SJCRH30 (cell line): ENCODE measurements around the gene FNDC10. TPM values are rescaled to one million over a fixed set of nuclear protein-coding genes. Genes with fewer than 3 reads are reported as not detected.

ENCODE experiments used
- DNase-seq, 2 experiments: peaks; one replicate each; pipeline ENCODE4 v3.0.0-alpha.2; 2015 to 2020
- H3K27ac ChIP-seq: fragments of 250-450 bp; sonication (Bioruptor Pico); 2 replicates; pipeline ENCODE4 v1.5.1; 2020; ENCODE audit warnings: mild to moderate bottlenecking, moderate library complexity
- H3K27me3 ChIP-seq: fragments of 250-450 bp; sonication (Bioruptor Pico); 2 replicates; pipeline ENCODE4 v1.5.1; 2020; ENCODE audit warnings: mild to moderate bottlenecking, moderate library complexity
- H3K36me3 ChIP-seq: fragments of 250-450 bp; sonication (Bioruptor Pico); 2 replicates; pipeline ENCODE4 v1.5.1; 2020; ENCODE audit warnings: mild to moderate bottlenecking, moderate library complexity
- H3K4me1 ChIP-seq: fragments of 250-450 bp; sonication (Bioruptor Pico); 2 replicates; pipeline ENCODE4 v1.5.1; 2020; ENCODE audit warnings: mild to moderate bottlenecking, moderate library complexity
- H3K4me3 ChIP-seq: fragments of 250-450 bp; sonication (Bioruptor Pico); 2 replicates; pipeline ENCODE4 v1.5.1; 2020; ENCODE audit warnings: mild to moderate bottlenecking, moderate library complexity
- H3K9me3 ChIP-seq: fragments of 250-450 bp; sonication (Bioruptor Pico); replicated peaks from 2 replicates; pipeline ENCODE4 v1.5.1; 2020; ENCODE audit warnings: mild to moderate bottlenecking, moderate library complexity
- total RNA-seq: library from RNA; depleted of rRNA; stranded (reverse); fragments of >200 nt; shearing (Covaris generic); gene quantifications from 2 replicates; pipeline ENCODE4 v1.2.3, GENCODE V29; 2014

FNDC10 gene
- total RNA-seq, 1 experiment from 2014 or later, result 1.9 TPM

DNA sequence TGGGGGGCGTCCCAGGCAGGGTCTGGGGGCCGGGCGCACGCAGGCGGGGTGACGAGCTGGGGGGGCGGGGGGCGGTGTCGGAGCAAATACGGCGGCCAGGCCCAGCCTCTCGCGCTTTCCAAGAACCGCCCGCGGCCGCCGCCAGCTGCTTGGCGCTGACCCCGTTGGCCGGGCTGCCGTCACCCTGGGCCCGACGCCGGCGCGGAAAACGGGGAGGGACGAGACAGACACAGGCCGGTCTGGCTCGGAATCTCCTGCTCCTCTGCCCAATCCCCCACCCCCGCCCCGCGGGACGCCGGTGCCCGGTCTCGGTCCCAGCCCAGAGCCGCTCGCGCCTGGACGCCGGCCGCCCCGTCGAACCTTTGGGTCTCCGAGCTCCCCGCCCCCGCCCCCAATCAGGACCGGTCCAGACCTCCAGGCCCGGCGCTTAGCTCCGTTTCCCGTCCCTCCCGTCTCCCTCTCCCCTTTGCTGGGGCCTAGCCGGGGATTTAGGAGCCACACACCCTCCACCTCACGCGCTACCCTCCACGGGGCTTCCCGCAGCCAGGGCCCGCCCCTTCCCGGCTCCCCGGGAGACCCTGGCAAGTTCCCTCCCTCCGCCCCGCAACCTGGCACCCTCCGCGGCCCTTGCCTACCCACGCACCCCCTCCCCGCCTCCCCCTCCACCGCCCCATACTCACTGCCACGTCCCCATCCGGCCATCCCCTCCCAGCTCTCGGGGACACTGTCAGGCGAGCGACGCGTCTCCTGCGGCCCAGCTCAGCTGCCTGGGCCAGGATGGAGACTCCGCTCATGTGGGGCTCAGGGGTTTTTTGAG, 31.2 kb upstream of the FNDC10 start:
- peak overlapping the region; percentile 44 for H3K4me3 ChIP-seq
- peak overlapping the region; percentile 51; the same call in 1 of the 2 replicates for H3K27ac ChIP-seq
- DNase-seq, result no peak
- no peaks in the 10 kb centered on the region for H3K9me3 ChIP-seq
- H3K27me3 ChIP-seq, result no peaks in the 10 kb centered on the region
- no peaks in the 10 kb centered on the region for H3K36me3 ChIP-seq
- 0 out of 2 replicates have a peak, but pooled peaks cover 2% of the 10 kb centered on the region for H3K4me1 ChIP-seq

DNA sequence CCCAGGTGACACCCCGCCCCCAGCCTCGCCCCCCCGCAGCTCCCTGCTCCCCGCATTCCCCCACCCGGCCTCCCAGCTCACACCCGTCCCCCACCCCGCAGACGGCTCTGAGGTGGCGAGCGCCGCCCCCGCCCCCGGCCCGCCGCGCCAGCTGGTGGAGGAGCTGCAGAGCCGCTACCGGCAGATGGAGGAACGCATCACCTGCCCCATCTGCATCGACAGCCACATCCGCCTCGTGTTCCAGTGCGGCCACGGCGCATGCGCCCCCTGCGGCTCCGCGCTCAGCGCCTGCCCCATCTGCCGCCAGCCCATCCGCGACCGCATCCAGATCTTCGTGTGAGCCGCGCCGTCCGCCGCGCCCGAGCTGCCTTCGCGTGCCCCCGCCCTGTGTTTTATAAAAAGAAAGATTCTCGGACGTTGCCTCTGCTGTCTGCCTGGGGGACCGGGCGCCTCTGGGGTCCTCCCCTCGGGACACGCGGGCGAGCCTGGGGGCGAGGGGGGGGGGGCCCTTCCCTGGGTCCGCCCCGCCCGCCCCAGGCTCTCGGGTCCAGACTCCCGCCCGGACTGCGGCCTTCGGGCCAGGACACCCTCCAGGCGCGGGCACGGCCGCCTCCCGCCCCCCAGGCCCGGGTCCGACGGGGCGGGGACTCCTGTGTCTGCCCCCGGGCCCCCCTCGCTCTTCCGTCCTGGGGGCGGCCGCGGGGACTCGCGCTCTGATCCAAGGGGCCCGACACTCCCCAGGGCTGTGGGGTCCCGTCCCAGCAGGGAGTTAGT, 30.4 kb upstream of the FNDC10 start:
- H3K27me3 ChIP-seq, result no peaks in the 10 kb centered on the region

DNA sequence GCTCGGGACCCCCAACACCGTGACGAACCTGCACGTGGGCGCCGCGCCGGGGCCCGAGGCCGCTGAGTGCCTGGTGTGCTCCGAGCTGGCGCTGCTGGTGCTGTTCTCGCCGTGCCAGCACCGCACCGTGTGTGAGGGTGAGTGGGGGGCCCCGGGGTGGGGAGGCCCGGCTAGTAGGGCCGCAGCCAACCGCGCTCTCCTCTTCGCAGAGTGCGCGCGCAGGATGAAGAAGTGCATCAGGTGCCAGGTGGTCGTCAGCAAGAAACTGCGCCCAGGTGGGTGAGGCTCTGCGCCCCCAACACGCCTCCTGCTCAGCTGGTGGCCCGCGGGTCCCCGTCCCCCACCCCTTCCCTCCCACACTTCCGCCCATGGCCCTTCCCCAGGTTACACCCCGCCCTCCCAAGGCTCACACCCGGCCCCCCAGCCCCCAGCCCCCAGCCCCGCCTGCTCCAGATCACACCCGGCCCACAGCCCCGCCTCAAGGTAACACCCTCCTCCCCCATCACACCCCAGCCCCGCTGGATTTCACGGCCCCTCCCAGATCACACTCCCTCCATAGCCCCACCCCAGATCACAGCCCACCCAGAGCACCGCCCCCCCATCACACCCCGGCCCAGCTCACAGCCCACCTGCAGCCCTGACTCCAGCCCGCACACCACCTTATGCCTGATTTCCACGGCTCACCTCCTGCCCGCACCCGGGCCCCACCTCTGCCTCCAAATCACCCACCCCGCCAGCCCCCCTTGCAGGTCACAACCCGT, 29.7 kb upstream of the FNDC10 start:
- Histone ChIP-seq H3K4me3 (no peak overlapping the region), H3K9me3 (no peaks in the 10 kb centered on the region), H3K27ac (no peak overlapping the region), H3K27me3 (no peaks in the 10 kb centered on the region), H3K36me3 (no peaks in the 10 kb centered on the region), H3K4me1 (0 out of 2 replicates have a peak, but pooled peaks cover 2% of the 10 kb centered on the region)
- DNase-seq, result no peak

More for the DNA sequence above, 30.4 kb upstream of the FNDC10 start:
- DNase-seq, result no peak
- no peaks in the 10 kb centered on the region for H3K36me3 ChIP-seq
- H3K4me3 ChIP-seq, result no peak overlapping the region
- H3K9me3 ChIP-seq, result no peaks in the 10 kb centered on the region
- no peak overlapping the region for H3K27ac ChIP-seq
- H3K4me1 ChIP-seq, result 0 out of 2 replicates have a peak, but pooled peaks cover 2% of the 10 kb centered on the region

DNA sequence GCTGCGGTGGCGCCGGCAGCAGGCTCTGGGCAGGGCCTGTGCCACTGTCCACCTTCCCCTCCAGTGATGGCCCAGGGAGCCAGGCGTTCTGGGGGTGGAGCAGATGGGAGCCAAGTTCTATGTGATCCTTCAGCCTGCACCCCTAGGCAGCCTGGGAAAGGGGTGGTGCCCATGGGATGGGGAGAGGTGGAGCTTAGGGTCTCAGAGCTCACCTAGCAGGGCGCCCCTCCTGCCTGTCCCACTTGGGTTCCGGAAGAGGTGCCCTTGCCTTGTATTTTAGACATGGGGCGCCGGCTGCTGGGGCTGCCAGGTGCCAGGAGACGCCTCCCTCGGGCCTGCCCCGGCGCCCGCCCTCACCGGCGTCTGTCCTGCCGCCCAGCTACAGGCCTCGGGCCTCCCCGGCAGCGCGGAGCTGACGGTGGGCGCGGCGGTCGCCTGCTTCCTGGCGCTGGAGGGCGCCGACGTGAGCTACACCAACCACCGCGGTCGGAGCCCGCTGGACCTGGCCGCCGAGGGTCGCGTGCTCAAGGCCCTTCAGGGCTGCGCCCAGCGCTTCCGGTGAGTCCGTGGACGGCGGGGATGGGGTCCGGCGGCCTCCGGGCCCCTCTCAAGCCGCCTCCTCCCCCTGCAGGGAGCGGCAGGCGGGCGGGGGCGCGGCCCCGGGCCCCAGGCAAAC, 29.0 kb upstream of the FNDC10 start:
- Histone ChIP-seq H3K9me3 (no peaks in the 10 kb centered on the region), H3K36me3 (no peaks in the 10 kb centered on the region), H3K27me3 (no peaks in the 10 kb centered on the region), H3K27ac (no peak overlapping the region), H3K4me1 (0 out of 2 replicates have a peak, but pooled peaks cover 2% of the 10 kb centered on the region), H3K4me3 (no peak overlapping the region)
- no peak for DNase-seq

DNA sequence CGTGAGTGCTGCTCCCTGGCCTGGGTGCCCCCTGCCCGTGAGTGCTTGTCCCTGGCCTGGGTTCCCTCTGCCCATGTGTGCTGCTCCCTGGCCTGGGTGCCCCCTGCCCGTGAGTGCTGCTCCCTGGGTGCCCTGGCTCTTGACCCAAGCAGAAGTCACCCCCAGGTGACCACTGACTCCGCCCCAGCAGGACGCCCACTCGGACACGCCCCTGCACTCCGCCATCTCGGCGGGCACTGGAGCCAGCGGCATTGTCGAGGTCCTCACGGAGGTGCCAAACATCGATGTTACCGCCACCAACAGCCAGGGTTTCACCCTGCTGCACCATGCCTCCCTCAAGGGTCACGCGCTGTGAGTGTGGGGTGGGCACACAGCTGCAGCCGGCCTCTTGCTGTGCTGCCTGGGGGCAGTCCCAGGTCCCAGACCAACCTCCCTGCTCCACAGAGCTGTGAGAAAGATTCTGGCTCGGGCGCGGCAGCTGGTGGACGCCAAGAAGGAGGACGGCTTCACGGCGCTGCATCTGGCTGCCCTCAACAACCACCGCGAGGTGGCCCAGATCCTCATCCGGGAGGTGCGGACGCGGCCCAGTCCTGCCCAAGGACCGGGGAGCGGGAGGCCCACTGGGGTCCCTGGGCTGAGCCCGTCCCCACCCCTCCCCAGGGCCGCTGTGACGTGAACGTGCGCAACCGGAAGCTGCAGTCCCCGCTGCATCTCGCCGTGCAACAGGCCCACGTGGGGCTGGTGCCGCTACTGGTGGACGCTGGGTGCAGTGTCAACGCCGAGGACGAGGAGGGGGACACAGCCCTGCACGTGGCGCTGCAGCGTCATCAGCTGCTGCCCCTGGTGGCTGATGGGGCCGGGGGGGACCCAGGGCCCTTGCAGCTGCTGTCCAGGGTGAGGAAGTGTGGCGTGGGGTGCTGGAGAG, 28.2 kb upstream of the FNDC10 start:
- Histone ChIP-seq H3K9me3 (no peaks in the 10 kb centered on the region), H3K27me3 (no peaks in the 10 kb centered on the region), H3K36me3 (no peaks in the 10 kb centered on the region), H3K4me1 (0 out of 2 replicates have a peak, but pooled peaks cover 2% of the 10 kb centered on the region), H3K27ac (no peak overlapping the region), H3K4me3 (no peak overlapping the region)
- no peak for DNase-seq

DNA sequence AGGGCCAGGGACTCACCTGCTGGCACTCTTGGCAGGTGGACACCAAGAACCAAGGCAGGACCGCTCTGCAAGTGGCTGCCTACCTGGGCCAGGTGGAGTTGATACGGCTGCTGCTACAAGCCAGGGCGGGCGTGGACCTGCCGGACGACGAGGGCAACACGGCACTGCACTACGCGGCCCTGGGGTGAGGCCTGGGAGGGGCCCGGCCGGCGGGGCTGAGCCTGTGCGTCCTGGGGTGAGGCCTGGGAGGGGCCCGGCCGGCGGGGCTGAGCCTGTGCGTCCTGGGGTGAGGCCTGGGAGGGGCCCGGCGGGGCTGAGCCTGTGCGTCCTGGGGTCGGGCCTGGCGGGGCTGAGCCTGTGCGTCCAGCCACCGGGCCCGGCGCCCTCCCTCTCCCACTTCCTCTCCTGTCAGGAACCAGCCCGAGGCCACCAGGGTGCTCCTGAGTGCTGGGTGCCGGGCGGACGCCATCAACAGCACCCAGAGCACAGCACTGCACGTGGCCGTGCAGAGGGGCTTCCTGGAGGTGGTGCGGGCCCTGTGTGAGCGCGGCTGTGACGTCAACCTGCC, 27.4 kb upstream of the FNDC10 start:
- no peak for DNase-seq
- H3K27ac ChIP-seq, result no peak overlapping the region
- H3K4me3 ChIP-seq, result no peak overlapping the region
- H3K36me3 ChIP-seq, result no peaks in the 10 kb centered on the region
- 0 out of 2 replicates have a peak, but pooled peaks cover 2% of the 10 kb centered on the region for H3K4me1 ChIP-seq
- H3K27me3 ChIP-seq, result no peaks in the 10 kb centered on the region
- no peaks in the 10 kb centered on the region for H3K9me3 ChIP-seq

DNA sequence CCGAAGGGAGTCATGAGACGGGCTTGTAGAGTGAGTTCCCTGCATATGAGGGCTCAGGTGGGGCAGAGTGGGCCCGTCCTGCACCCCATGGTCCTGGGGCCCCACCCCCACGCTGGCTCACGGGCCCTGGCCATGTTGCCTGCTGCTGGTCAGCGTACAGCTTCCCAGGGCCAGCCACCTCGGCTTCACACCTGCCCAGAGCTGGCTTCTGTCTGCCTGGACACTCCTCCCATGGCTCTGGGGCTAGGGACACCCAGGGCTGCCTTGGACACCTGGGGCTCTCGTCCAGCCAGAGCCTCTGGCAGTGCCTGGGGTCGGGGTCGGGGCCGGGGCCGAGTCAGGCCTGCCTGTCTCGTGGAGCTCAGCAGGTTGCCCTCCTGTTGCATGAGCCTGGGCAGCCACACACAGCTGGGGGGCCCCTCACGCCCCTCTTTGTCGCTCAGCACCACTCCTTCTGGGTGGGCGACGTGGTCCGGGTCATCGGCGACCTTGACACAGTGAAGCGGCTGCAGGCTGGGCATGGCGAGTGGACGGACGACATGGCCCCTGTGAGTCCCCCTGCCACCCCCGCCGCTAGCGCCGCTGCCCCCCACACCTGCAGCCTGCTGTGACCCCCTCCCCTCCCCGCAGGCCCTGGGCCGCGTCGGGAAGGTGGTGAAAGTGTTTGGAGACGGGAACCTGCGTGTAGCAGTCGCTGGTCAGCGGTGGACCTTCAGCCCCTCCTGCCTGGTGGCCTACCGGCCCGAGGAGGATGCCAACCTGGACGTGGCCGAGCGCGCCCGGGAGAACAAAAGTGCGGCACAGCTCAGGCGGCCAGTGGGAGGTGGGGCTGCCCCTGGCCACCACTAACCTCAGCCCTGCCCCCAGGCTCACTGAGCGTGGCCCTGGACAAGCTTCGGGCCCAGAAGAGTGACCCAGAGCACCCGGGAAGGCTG, 26.5 kb upstream of the FNDC10 start:
- Histone ChIP-seq H3K4me3 (no peak overlapping the region), H3K9me3 (no peaks in the 10 kb centered on the region), H3K4me1 (peaks cover 4% of the 10 kb centered on the region; the same call in 1 of the 2 replicates), H3K27me3 (no peaks in the 10 kb centered on the region), H3K27ac (no peak overlapping the region), H3K36me3 (no peaks in the 10 kb centered on the region)
- DNase-seq, result no peak

DNA sequence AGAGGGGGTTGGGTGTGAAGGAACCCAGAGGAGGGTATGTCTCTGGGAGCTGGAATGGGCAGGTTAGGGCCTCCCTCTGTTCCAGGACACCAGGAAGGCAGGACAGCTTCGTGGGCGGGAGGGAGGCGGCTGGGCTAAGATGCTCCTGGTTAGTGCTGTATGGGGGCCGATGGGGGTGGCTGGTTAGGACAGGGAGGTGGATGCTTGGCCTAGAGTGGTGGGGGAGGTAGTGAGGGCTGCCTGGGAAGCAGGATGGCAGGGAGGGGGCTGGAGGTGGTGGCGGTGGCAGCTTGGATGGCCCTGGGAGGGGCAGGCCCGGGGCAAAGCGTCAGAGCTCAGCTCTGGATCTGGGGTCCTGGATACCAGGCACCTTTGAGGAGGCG, 25.9 kb upstream of the FNDC10 start:
- Histone ChIP-seq H3K36me3 (no peaks in the 10 kb centered on the region), H3K4me3 (no peak overlapping the region), H3K4me1 (peaks cover 4% of the 10 kb centered on the region; the same call in 1 of the 2 replicates), H3K27me3 (no peaks in the 10 kb centered on the region), H3K27ac (no peak overlapping the region), H3K9me3 (no peaks in the 10 kb centered on the region)
- DNase-seq, result no peak

DNA sequence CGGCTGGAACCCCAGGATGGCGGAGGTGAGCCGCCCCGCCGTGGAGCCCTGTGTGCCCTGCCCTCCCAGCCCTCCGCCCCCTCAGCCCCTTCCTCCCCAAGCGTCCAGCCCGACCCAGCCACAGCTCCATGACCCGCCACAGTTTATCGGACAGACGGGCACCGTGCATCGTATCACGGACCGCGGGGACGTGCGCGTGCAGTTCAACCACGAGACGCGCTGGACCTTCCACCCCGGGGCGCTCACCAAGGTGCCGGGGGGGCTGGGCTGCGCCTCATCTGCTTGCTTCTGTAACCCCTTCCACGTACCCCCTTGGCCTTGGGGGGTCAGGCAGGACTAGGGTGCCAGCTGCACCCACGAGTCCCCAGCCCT, 25.5 kb upstream of the FNDC10 start:
- no peak for DNase-seq
- Histone ChIP-seq H3K27me3 (no peaks in the 10 kb centered on the region), H3K27ac (no peak overlapping the region), H3K36me3 (no peaks in the 10 kb centered on the region), H3K4me3 (no peak overlapping the region), H3K9me3 (no peaks in the 10 kb centered on the region), H3K4me1 (peaks cover 4% of the 10 kb centered on the region; the same call in 1 of the 2 replicates)

DNA sequence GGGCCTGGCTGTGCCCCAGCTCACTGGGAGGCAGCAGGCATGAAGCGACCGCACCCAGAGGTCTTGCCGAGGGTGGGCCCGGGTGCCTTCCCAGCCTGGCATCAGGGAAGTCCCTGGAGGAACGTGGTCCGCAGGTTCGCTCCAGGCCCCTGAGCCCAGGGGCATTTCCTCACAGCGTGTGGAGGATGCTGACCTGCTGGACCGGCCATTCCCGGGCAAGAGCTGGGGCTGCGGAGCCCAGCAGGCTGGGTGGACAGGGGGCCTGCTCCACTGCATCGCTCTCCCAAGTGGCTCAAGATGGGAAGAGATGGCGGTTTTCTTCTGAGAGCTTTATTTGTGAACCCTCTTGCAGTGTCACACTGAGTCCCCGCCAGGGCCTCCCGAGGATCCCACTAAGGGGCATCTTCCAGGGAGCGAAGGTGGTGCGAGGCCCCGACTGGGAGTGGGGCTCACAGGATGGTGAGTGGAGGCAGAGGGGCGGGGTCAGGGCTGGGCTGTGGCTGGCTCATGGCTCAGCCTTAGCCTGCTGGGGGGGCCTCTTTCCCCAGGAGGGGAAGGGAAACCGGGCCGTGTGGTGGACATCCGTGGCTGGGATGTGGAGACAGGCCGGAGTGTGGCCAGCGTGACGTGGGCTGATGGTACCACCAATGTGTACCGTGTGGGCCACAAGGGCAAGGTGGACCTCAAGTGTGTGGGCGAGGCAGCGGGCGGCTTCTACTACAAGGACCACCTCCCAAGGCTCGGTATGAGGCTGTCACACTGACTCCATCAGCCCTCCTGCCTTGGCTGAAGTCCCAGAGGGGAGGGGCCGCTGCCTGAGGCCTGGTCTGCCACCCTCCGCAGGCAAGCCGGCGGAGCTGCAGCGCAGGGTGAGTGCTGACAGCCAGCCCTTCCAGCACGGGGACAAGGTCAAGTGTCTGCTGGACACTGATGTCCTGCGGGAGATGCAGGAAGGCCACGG, 24.8 kb upstream of the FNDC10 start:
- Histone ChIP-seq H3K27ac (no peak overlapping the region), H3K4me1 (peaks cover 4% of the 10 kb centered on the region; the same call in 1 of the 2 replicates), H3K27me3 (no peaks in the 10 kb centered on the region), H3K4me3 (no peak overlapping the region), H3K36me3 (no peaks in the 10 kb centered on the region), H3K9me3 (no peaks in the 10 kb centered on the region)
- no peak for DNase-seq

DNA sequence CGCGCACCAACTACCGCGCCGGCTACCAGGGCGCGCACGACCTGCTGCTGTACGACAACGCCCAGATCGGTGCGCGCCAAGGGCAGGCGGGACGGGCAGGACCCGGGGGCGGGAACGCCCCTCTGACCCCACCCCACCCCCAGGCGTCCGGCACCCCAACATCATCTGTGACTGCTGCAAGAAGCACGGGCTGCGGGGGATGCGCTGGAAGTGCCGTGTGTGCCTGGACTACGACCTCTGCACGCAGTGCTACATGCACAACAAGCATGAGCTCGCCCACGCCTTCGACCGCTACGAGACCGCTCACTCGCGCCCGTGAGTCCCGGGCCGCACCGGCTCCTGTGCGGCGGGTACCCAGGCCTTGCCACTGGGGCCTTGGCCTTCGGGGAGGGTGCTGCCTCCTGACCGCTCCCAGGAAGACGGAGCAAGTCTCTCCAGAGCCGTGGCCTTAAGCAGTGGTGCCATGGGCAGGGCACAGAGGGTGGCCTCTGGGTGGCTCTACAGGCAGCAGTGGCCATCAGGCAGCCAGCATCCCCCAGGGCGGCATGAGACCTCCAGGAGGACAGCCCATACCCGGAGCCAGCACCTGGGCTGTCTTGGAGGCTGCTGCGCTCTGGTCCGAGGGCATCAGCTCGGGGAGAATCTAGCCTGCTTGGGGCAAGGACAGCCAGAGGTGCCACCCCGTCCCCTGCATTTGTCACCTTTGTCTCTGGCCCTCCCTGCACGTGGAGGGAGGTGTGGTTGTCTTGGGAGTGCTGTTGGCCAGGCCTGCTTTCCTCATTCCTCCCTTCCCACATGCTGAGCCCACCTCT, 23.9 kb upstream of the FNDC10 start:
- no peak overlapping the region for H3K27ac ChIP-seq

More for the DNA sequence above, 23.9 kb upstream of the FNDC10 start:
- Histone ChIP-seq H3K9me3 (no peaks in the 10 kb centered on the region), H3K4me3 (no peak overlapping the region), H3K36me3 (no peaks in the 10 kb centered on the region), H3K27me3 (no peaks in the 10 kb centered on the region), H3K4me1 (peaks cover 4% of the 10 kb centered on the region; the same call in 1 of the 2 replicates)
- DNase-seq, result no peak
